IPS-18c (cell line): ENCODE data around the gene ADCY5.

Source experiments
- H3K4me3 ChIP-seq: 2 replicates; pipeline ENCODE4 v1.7.0; 2013; ENCODE audit warnings: low read depth, mild to moderate bottlenecking, low read length, moderate library complexity; ENCODE audit not compliant: insufficient read depth
- H3K9me3 ChIP-seq: one replicate; pipeline ENCODE4 v1.6.1; 2013; ENCODE audit warnings: mild to moderate bottlenecking, low read length, moderate library complexity; ENCODE audit not compliant: control insufficient read depth, insufficient read depth

The ADCY5 gene

DNA sequence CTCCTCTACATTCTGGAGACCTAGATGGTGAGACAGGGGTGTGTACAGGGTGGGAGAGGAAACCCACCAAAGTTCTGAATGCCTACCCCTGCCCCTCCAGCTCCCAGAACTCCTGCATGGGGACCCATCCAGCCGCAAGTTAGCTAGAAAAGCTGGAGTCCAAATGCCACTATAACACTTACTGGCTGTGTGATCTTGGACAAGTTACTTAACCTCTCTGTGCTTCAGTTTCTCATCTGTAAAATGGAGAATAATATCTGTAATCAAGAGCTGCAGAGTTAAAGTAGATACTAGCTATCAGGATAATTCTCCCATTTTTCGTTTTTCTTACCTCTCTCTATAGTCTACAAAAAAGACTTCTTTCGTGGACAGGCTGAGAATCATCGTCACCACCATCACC, 63.4 kb downstream of the ADCY5 start:
- H3K9me3 ChIP-seq: no peaks in the 10 kb centered on the region
- no peak overlapping the region for H3K4me3 ChIP-seq

DNA sequence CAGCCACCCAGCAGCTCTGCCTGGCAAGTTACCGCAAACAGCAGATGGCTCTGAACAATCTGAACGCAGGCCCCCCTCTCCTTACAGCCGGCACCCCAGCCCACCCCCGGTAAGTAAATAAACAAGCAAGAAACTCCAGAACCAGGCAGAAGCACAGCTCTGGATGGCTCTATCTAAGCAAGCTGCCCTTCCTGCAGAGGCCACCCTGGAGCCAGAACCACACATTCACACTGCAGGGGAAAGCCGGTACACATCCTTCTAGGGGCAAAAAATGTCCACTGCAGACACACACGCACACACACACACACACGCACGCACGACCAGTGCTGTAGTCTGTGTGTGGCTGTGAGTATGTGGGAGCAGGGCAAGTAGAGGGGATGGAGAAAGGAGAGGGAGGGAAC, 63.9 kb downstream of the ADCY5 start:
- Histone ChIP-seq H3K9me3 (no peaks in the 10 kb centered on the region), H3K4me3 (no peak overlapping the region)

DNA sequence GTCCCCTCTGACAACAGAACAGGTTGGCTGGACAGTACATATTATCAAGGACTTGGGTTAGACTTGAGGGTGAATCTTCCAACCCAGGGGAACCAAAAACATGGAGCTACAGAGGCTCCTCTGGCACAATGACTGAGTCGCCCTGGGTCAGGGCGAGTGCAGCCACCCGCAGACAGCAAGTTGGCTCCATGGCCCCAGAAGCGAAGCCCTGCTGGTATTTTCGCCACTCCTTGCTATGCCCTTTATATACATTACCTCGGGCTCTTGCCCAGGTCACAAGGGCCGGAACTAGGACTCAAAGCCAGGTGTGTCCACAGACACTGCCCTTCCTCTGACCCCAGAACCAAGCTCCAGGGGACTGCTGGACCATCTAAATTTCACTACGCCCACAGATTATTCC, 64.6 kb downstream of the ADCY5 start:
- H3K9me3 ChIP-seq: no peaks in the 10 kb centered on the region

DNA sequence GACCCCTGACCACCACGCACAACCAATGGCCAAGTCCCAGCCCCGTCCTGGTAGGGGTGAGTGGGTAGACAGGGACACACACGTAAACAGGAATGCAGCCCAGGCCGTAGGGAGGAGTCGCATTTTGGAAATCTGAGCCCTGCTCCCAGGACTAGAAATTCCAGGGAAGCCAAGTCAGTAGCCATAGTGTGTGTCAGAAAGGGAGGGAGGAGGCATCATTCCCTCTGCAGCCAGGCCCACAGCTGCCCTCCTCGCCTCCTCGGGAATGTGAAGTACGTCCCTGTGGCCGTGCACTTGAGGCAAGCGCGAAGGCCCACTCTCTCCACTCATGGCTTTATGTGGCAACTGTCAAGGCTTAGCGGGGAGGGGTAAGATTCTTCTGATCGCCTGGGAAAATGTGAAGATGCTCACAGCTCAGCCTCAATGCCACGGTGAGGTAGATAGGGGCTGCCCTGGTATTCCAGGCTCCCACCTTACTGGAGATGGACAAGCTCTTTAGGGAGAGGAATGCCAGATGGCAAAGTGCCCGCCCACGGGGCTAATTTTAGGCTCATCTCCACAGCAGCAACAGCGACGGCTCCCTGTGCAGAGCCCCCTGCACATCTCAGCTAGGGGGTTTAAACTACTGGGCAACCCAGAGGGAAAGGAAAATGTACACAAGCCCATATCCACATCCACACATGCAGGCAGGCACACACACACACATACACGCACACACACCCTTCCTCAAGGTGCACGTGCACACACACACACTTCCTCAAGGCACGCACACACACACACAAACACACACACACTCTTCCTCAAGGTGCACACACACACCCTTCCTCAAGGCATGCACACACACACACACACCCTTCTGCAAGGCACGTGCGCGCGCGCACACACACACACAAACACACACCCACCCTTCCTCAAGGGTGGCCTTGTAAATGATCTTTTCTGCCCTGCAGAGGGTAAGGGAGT, 65.5 kb downstream of the ADCY5 start:
- no peak overlapping the region for H3K4me3 ChIP-seq
- no peaks in the 10 kb centered on the region for H3K9me3 ChIP-seq

More for the DNA sequence above, 64.6 kb downstream of the ADCY5 start:
- H3K4me3 ChIP-seq: no peak overlapping the region

DNA sequence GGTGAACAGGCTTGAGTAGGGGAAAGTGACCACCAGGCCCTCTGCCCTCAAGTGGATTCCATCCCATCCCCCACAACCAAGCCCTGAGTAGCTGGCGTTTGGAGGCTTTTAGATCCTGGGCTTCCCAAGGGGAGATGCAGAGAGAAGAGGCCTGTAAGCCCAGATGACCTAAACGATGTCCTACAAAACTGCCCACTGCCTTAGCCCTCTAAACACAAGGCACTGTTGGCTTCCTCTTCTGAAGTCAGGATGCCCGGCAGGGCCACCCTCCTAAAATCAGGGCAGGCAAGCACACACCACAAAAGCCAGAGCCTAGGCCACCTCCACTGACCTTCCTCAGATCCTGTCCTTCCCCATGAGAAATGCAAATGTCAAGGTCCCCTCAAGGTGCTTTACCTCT, 68.6 kb downstream of the ADCY5 start:
- no peak overlapping the region for H3K4me3 ChIP-seq

DNA sequence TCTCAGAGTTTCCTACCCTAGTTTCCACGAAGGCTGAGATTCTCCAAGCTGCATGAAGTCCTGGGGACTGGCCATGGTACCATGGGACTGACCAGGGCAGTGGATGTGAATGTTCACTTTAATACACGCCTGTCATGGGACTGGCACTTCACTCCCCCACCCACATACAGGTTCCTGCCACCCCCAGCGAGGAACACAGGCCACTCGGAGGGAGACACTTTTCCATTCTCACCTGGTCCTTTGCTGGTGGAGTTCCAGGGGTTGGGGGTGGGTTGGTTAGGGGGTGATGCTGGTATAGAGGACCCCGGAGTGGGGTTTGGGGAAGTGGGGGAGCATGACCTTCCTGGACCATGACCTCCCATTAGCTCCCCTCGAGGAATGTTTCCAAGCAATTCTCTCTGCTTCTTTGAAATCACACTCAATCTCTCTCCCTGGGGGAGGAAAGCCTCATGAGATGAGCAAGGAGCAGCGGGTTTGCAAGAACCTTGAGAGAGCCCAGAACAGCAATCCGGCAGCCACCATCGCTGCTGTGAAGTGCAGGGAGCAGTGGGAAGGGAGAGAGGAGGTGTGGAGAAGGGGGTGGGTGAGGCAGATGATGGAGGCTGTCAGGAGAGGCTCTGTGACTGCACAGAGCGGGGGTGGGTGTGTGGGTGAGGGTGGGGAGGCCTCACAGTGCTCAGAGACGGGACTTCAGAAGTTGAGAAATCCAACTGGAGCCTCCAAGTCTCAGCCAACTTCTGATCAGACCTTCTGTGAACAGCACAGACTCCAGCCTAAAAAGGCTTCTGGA, 69.7 kb downstream of the ADCY5 start:
- no peaks in the 10 kb centered on the region for H3K9me3 ChIP-seq

More for the DNA sequence above, 68.6 kb downstream of the ADCY5 start:
- no peaks in the 10 kb centered on the region for H3K9me3 ChIP-seq

DNA sequence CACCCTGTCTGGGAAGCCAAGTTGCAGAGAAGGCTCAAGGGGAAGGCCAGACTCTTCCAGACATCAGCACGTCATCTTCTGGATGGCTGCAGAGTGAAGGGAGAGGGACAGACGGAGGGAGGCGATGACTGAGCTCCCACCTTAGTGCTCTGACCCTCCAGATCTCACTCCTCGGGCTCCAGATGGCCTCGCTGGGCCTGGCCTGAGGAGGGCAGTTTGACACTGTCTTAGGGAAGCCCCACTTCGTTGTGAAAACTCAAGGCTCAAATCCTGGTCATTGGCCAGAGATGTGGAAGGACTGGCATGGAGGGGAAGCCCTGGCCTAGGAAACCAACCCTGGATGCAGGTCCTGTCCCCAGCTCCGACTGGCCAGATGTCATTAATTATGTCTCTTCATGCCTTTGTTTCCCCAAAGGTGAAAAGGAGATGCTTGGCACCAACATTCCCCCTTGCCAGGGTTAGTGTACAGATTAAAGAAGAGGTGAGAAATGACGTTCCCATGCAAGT, 70.4 kb downstream of the ADCY5 start:
- no peaks in the 10 kb centered on the region for H3K9me3 ChIP-seq
- H3K4me3 ChIP-seq: no peak overlapping the region

More for the DNA sequence above, 69.7 kb downstream of the ADCY5 start:
- H3K4me3 ChIP-seq: no peak overlapping the region

DNA sequence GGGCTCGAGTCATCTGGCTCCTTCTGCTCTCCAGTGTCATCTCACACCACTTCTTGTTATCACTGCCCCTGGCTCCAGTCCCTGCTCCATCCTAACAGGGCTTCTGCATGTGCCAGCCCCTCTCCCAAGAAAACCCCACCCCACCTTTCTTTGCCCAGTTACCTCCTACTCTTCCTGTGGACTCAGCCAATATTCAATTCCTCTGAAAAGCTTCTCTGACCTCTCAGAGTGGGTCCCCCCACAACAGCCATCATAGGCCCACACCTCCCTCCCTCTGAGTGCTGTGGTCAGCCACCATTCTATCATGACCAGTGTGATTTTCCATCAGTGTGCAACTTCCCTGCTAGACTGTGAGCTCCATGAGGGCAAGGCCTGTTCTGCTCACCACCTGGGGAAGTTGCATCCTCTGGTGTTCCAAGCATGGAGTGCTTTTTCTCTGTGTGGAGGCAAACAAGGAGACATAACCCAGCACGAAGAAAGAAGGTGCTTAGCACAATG, 71.6 kb downstream of the ADCY5 start:
- Histone ChIP-seq H3K4me3 (no peak overlapping the region), H3K9me3 (no peaks in the 10 kb centered on the region)

DNA sequence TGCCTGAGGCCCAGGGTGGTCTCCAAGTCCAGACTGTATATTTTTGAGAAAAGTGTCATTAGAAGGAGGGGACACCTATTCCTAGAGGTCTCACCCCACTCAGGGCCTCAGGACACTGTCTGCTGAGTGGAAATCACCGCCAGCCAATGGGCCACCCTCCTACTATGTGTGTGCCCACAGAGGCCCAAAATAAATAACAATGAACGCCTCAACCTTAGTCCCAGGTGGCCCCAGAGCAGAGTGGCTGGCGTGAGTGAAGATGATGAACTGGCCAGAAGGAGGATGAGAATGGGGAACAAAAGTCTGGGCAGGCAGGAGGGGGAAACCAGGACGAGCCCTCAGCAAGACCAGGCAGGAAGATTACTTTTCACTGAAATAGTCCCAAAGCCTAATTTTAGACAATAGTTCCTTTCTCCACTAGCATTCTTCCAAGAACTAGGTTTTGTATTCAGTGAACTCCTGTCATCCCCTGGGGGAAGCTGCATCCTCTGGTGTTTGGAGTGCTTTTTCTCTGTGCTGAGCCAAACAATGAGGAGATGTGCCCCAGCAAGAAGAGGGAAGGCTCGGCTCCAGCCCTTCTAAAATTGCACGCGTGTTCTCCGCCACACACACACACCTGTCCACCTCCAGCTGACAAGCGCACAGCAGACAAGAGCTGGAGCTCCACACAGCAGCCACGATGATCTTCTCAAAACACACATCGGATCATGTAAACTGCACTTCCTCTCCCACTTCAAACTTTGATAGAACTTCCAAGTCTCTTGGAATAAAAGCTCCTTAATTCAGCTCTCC, 72.2 kb downstream of the ADCY5 start:
- no peak overlapping the region for H3K4me3 ChIP-seq
- no peaks in the 10 kb centered on the region for H3K9me3 ChIP-seq

DNA sequence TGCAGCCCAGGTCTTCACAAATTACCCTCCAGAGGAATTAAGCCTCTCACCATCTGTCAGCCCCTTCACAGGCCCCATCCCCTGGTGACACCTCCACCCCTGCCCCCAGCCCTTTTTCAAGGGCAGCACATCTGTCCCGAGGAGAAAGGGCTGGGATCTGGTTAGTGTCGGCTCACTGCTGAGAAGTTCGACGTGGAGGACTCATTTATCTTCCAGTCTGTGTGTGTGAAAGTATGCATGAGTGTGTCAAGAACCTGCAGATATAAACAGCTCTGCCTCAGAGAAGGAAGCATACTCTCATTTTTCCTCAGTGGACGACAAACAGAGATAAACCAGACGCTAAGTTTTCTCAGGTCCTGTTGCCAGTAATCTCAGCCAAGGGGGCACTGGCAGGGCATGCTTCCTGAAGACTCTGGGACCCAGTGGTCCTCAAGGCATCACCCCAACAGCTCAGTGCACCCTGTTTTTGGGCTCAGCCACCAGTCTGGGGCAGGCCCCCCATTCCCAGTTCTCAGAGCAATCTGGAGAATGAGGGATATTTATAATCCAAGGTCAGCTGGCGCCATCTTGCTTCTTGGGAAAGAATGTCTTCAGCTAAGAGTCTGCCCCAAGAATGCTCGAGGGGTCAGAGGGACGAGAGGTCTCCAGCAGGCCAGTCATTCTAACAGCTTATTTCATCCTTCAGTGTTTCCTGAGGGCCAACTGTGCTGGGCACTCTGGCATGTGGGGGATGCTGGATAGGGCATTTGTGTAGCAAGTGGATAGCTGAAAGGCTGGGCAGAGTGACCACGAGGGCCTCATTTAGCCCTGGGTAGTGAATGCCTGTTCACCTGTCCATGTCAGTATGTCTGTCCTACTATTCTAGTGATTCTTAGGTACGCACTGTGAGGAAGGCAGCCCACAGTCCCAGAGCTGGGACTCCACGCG, 73.6 kb downstream of the ADCY5 start:
- Histone ChIP-seq H3K9me3 (no peaks in the 10 kb centered on the region), H3K4me3 (no peak overlapping the region)

DNA sequence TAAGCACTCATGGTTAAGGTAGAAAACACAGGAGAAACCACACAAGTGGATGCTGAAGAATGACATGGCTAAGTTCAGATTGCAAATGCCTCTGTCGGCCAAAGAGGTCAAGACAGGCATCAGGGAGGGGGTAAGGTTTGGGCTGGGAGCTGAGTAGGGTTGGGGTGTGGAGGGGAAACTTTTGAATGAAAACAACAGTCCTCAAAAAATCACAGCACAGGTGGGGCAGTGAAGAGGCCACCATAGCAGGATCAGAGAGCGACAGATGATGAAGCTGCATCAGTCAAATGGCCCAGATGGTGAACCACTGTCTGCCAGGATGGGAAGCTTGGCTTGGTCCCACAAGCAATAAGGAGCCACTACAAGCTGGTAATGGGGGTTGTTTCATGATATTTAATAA, 74.9 kb downstream of the ADCY5 start:
- Histone ChIP-seq H3K4me3 (no peak overlapping the region), H3K9me3 (peaks cover 3% of the 10 kb centered on the region)

DNA sequence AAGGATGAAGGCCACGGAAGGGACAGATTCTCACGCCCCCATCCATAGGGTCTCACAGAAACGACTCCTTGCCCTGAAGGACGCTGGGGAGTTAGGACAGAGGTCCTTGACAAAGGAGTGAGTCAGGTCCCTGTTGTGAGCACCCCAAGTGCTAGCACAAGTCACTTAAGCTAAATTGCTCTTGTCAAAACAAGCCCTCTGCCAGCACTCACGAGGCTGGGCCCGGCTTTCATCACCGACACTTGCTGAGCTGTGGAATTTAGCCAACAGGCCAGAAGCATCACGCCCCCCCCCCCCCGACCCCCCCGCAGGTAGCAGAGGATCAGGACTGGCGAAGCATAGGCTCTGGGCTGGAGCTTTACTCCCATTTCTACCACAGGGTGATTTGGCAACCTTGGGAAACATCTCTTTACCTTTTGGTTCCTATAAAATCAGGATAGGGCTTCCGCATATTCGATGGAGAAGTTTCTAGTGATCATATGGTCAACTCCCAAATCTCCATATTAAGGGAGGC, 75.4 kb downstream of the ADCY5 start:
- peaks cover 3% of the 10 kb centered on the region for H3K9me3 ChIP-seq
- no peak overlapping the region for H3K4me3 ChIP-seq

DNA sequence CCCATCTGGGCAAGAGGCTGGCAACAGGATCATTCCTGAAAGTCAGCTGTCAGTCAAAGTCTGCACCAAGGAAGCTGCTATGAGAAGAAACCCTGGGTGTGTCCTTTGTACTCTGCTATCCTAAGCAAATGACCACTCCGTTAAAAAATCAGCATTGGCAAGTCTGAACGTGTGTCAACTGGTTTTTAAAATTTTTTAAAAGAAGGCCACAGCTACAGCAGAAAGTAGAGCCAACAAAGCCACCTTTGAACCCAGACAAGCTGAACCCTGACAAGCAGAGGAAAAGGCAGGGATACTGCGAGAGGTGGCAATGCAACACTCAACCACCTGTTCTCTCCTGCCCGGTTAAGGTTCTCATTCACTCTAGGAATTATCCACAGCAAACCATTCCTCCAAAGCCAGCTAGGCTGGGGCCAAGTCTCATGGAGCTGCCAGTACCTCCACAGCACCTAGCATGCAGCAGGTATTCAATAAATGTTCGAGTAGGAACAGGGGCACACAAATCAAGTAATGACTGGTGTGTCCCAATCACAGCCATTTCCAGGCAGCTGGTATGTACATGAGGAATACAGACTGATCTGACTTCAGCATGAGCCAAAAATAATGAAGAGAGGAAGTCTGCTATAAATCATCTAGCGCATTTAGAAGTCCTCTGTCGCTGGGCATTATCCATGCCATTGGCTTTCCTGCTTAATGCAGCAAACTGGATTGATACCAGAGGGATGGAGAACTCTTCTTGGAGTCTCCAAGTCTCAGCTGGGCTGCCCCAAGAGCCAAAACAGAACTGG, 76.0 kb downstream of the ADCY5 start:
- H3K4me3 ChIP-seq: no peak overlapping the region
- H3K9me3 ChIP-seq: peaks cover 3% of the 10 kb centered on the region

DNA sequence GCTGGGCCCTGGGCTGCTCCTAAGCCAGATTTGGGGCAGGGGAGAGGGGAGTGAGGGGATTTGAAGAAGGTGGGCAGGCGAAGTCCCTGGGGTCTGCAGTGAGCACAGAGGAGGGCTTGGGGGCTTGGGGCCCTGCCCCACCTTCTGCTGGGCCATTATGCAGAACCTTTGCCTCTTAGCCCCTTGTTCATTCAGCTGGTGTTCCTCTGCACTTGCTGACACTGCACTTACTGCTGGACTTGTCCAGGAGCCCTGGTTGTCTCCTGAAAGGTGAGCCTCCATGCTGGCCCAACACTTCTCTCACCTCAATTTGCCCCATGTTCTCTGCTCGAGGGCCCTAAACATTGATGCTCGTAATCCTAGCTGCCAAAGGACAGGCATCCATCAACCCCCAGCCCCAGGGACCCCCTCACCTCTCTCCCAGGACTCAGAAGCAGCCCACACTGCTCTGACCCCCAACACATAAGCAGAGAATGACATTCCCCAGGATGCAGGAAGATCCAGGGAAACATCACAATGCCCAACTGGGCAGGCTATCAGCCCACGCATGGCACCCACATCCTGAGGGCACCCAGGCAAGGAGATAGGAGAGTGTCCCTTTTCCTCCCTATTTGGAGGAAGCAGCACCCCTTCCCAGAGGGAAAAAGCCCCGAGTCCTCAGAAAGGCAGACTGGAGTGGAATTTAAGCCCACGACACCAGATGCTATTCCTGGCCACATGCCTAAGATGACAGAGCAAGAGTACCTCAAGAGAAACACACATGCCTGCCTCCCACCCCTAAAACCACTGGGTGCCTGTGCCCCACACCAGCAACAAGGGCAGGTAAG, 76.8 kb downstream of the ADCY5 start:
- H3K9me3 ChIP-seq: peaks cover 4% of the 10 kb centered on the region

More for the DNA sequence above, 76.8 kb downstream of the ADCY5 start:
- no peak overlapping the region for H3K4me3 ChIP-seq
